NCI-H510A treated with DMSO at 0.1 percent for 48 hours (cell line): ENCODE results near the gene SPAG9.
"Not testable (repeated sequence)": the region's sequence is repeated elsewhere in the genome, so short reads cannot be mapped to it uniquely, and the experiment has no call there.

Experiments
- DNase-seq: peaks from one replicate; lab custom pipeline; 2025; lab: John Stamatoyannopoulos, UW

SPAG9 gene

GRCh38 chr17:50953831-50954601, 166.7 kb downstream of the SPAG9 start:
- peak; percentile 95 for DNase-seq

DNA sequence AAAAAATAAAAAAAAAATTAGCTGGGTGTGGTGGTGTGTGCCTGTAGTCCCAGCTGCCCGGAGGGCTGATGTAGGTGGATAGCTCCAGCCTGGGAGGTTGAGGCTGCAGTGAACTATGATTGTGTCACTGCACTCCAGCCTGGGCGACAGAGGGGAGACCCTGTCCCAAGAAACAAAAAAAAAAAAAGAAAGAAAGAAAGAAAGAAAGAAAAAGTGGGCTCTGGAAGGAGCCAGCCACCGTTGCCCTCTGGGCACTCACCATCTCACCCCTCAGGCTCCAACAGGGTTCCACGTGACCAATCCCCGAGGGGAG, 167.2 kb downstream of the SPAG9 start:
- no peak for DNase-seq

DNA sequence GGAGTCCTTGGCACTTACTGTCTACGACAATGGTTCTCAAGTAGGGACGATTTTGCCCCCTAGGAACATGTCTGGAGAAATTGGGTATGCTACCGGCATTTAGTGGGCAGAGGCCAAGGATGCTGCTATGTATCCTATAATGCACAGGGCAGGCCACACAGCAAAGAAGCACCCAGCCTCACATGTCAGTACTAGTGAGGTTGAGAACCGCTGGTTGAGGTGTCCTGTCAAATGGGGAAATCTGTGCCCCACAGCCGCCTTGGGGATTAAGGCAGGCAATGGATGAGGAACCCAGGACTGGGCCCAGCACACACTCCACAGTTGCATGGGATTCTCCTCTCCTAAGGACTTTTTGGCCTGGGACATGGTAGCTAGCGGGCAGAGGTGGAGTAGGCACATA, 167.8 kb downstream of the SPAG9 start:
- DNase-seq = no peak

DNA sequence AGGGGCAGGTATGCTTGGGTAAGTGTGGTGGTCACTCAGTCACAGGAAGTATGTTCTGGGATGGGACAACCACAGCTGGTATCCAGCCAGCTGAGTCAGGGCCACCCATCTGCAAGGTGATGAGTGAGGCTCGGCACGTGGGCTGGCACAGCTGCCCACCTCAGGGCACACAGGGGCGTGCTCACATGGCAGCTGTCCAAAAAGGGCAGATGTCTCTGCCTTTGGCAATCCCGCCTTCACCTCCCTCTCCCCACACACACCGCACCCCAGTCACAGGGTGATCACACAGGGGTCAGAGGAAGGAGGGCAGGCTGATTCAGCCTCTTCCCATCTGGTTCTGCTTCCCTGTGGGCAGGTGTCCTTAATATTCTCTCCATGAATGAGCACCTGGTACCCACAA, 168.7 kb downstream of the SPAG9 start:
- peak; percentile 77 for DNase-seq

DNA sequence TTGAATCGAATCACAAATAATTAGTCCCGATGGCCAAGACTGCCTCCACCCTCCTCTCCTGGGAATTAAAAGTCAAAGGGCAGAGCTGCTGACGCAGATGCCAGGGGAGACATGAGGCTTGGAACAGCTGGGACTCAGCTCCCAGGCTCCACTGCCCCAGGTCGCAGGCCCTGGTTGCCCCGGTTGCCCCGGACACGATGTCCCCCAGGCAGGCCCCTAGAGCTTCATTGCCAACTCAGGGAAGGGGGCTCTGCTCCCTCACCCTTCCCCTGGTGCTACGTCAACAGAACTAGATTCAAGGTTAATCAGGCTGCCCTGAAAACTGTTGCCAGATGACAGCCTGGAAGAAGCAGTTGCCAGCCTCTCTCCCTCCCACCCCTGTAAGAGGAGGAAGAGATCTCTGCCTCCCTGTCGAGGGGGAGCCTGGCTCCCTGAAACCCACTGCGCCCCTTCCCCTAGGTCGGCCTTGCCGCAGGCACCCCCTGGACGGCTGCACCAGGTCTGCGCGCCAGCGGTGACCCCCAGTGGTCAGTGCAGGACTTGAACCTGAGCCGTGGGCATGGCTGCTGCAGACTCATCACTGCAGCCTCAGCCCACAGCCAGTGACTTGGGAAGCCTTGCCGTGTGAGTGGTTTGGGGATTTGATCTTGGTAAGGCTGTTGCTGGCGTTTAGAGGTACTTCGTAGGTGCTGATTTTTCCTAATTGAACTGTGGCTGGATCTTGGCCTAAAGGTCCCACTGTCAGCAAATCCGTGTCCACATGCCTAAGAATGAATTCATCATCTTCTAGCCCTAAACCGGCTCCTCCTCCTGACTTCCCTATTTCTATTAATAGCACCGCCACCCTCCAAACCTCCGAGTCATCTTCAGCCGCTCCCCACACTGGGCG, 170.4 kb downstream of the SPAG9 start:
- DNase-seq = peak; percentile 90

GRCh38 chr17:50949128-50949988, 171.3 kb downstream of the SPAG9 start:
- DNase-seq = no peak

DNA sequence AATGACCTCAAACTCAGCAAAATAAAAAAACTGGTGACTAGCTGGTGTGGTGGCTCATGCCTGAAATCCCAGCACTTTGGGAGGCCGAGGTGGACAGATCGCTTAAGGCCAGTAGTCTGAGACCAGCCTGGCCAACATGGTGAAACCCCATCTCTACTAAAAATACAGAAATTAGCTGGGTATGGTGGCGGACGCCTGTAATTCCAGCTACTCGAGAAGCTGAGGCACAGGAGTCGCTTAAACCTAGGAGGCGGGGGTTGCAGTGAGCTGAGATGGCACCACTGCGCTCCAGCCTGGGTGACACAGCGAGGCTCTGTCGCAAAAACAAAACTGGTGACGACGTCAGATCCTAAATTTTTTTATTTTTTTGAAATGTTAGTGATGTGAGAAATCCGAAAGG, 172.0 kb downstream of the SPAG9 start:
- DNase-seq = no peak

DNA sequence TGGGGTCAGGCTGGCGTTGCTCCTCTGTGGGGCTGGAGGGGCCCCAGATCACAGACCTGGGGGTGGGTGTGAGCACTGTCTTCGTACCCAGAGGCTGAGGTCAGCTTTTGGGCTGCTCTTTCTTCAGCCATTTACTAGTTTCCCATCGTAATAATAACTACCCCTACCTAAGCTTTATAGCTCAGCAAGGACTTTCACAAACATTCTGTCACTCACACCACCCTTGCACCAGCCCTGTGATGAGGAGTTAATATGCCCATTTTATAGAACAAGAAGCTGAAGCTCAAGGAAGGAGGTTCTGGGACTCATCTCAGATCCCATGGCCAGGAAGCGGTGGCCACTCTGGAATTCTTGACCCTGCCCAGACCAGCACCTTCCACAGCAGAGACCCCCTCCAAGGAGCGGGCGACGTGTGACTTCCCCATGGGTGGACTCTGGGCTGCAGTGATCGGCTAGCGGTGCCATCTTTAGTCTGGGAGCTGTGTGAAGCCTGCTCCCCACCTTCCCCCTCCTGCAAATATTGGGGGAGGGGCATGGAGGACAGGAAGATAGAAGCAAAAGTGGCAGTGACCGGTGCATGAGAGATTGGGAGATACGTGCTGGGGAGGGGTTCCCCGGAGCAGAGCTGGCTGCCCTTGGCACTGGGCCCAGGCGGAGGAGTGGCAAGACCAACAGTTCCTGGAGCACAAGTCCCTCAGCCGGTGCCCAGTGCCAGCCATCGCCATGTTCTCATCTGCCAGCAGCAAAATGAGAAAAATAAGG, 172.7 kb downstream of the SPAG9 start:
- DNase-seq = peak; percentile 87

DNA sequence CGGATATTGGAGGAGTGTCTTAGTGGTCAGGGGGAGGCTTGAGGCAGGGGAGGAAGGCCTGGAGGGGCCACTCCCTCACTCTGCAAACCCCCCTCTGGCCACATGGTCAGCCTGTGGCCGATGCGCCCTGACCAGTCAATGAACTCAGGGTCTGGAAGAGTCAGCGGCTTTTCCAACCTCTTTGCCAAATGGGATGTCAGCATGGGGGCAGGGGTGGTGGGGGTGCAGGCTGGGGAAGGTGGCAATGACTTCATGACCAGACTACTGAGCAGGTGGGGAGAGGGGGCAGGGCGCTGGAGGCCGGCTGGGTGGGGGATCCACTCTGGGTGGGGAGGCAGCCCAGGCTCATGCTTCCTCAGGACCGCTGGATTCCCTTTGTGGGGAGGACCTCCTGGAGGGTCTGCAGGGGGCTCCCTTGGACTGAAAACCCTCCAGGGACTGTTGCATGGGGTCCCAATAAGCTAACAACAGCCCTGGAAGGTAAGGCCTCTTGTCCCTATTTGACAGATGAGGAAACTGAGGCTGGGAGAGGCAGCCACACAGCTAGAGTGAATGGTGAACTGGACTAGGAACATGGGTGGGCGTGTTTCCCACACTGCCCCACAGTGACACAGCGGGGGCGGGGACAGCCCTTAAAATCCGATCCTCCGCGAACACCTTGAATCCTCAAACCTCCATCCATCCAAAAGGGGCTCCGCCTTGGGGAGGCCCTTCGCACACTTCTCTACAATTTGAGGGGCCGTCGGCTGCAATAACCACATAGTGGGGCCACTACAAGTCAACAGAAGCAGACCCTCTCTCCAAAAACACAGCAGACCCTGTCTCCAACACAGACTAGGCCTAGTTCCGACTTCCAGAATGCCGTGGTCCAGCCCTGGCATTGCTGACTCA, 173.5 kb downstream of the SPAG9 start:
- no peak for DNase-seq

DNA sequence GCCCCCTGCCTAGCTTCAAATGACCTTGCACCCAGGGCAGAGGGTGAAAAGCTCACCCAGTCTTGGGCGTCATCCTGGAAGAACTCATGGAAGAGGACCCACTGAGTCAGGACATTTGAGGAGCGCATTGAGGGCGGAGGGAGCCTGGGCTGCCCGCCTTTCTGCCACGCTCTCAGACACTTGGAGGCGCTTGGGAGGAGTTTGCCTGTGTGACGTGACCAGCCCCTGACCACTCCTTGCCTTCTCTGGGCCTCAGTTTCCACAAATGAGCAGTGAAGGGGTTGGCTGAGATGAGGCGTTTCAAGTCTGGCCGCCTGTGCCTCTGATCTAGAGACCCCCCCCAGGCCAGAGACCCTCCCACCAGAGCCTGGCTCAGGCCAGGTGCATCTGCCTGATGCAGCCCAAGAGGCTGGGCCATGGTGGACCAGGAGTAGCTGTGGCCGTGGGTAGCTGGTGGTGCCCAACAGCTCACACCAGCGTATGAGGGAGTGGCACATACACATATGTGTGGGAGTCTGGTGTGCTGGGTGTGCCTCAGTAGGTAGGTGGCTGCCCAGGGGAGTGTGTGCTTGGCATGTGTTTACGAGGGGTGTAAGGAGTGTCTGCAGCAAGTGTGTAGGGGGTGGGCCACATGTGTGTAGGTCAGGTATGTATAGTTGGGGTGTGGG, 174.3 kb downstream of the SPAG9 start:
- DNase-seq = no peak

GRCh38 chr17:50945779-50946222, 174.9 kb downstream of the SPAG9 start:
- DNase-seq = no peak

DNA sequence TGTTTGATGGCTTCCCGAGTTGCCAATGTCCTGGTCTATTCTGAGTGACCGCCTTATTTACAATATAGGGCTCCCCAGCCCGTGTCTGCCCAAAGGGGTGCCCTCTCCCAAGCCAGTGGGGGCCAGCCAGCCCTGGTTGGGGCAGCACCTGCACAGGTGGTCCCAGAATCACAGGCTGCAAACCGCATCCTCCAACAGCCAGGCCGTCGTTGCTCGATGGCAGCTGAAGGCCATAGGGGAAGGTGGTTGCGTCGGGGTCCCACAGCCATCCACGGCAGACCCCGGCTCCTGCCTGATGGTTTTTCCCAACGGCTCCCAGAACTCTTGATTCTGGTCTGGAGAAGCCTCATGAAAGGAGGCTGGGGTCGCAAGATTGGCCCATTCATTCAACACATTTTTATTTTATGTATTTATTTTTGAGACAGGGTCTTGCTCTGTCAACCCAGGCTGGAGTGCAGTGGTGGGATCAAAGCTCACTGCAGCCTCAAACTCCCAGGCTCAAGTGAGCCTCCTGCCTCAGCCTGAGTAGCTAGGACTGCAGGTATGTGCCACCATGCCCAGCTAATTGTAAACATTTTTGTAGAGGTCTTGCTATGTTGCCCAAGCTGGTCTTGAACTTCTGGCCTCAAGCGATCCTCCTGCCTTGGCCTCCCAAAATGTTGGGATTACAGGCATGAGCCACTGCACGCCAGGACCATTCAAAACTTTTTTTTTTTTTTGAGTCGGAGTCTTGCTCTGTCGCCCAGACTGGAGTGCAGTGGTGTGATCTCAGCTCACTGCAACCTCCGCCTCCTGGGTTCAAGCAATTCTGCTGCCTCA, 175.6 kb downstream of the SPAG9 start:
- DNase-seq = no peak

GRCh38 chr17:50944054-50944901, 176.4 kb downstream of the SPAG9 start:
- peak; percentile 96 for DNase-seq

DNA sequence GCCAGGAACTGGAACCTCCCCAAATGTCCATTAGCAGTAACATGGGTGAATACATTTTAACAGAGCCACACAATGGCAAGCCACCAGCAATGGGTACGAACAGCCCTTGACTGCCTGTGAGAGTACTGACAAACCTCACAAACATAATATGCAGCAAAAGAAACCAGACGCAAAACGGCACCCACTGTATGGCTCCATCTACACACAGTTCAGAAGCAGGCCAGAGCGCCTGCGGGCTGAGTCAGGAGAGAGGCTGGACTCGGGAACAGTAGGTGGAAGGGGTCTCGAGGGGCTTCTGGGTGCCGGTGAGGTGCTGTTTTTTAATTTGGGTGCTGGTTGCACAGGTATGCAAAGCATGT, 177.1 kb downstream of the SPAG9 start:
- peak; percentile 49 for DNase-seq

DNA sequence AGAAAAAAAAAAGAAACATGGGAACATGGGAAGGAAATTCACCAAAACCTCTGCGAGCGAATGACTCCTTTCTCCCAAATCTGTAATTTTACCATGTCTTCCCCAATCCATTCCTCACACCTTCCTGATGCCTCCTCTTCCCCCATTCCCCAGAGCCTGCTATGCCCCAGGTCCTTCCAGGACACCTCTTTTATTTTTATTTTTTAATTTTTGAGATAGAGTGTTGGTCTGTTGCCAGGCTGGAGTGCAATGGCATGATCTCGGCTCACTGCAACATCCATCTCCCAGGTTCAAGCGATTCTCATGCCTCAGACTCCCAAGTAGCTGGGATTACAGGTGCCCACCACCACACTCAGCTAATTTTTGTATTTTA, 179.0 kb downstream of the SPAG9 start:
- DNase-seq = not testable (repeated sequence)

- no peak for DNase-seq
These were observed 180.6 kb downstream of the SPAG9 start for GRCh38 chr17:50939795-50940684.

DNA sequence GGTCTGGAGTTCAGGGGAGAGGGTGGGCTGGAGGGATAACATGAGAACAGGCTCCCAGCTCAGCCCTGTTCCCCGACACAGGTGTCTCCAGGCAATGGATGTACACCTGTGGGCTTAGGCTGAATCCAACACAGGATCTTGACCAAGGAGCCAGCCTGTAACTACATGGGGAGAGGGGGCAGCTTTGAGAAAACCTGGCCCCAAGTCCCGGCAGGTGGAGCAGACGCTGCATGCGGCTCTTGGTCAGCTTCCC, 181.2 kb downstream of the SPAG9 start:
- DNase-seq = no peak
